ENCODE data around the gene DCTN3.

DCTN3 gene

GRCh38 chr9:34572628-34573027, 47.7 kb downstream of the DCTN3 start:
- peaks cover 48 to 96% of the 10 kb centered on the region in 2 experiments for H3K27me3 ChIP-seq (ENCODE audit: control insufficient read depth in 1 of 2, insufficient read depth in 1 of 2, low read length in 2 of 2)
- H3K18ac ChIP-seq (ENCODE audit: low read depth in 1 of 2, low read length in 2 of 2) = no peak overlapping the region
- H3K9ac ChIP-seq (ENCODE audit: low read length) = no peak overlapping the region
- H3K9me3 ChIP-seq (ENCODE audit: control insufficient read depth, low read length) = no peaks in the 10 kb centered on the region
- no peak overlapping the region for H3K4ac ChIP-seq (ENCODE audit: low read depth in 1 of 2, low read length in 2 of 2)
- H2BK5ac ChIP-seq (ENCODE audit: low read depth, low read length, poor library complexity, severe bottlenecking) = no peak overlapping the region
- no peak overlapping the region for H2BK12ac ChIP-seq (ENCODE audit: low read length in 2 of 2)
- no peak overlapping the region for H3K23ac ChIP-seq (ENCODE audit: low read length in 2 of 2)
- H3K27ac ChIP-seq (ENCODE audit: low read length, poor library complexity, severe bottlenecking) = no peak overlapping the region
- H3K14ac ChIP-seq (ENCODE audit: low read length in 2 of 2) = no peak overlapping the region
- H2AFZ ChIP-seq (ENCODE audit: low read depth, low read length) = no peak overlapping the region
- no peak overlapping the region for H2BK120ac ChIP-seq (ENCODE audit: low read depth, low read length)
- H4K91ac ChIP-seq (ENCODE audit: low read length) = no peak overlapping the region
- peaks cover 2% of the 10 kb centered on the region for H3K4me1 ChIP-seq (ENCODE audit: control insufficient read depth, insufficient read depth, low read depth, low read length)
- H3K4me3 ChIP-seq (ENCODE audit: insufficient read depth in 1 of 2, low read depth in 1 of 2, low read length in 2 of 2) = no peak overlapping the region
- 92% methylated on average over 6 of the region's 6 CpGs for WGBS
- no peak overlapping the region for H4K8ac ChIP-seq (ENCODE audit: low read length)
- no peak overlapping the region for H2AK5ac ChIP-seq (ENCODE audit: low read length, severe bottlenecking)
- H3K36me3 ChIP-seq (ENCODE audit: control insufficient read depth in 1 of 2, insufficient read depth in 2 of 2, low read depth in 1 of 2, low read length in 2 of 2) = no peaks in the 10 kb centered on the region
- no peaks in the 10 kb centered on the region for H3K79me1 ChIP-seq (replicated peaks; ENCODE audit: low read length, poor library complexity, severe bottlenecking)
- H2BK15ac ChIP-seq (ENCODE audit: low read depth, poor library complexity, severe bottlenecking) = no peak overlapping the region
- no peak for DNase-seq
- no peak overlapping the region for H3K4me2 ChIP-seq (ENCODE audit: low read length, poor library complexity, severe bottlenecking)

- Histone ChIP-seq H2AFZ (ENCODE audit: low read depth, low read length) (no peak overlapping the region), H2BK5ac (ENCODE audit: low read depth, low read length, poor library complexity, severe bottlenecking) (no peak overlapping the region), H2BK15ac (ENCODE audit: low read depth, poor library complexity, severe bottlenecking) (no peak overlapping the region), H2AK5ac (ENCODE audit: low read length, severe bottlenecking) (no peak overlapping the region), H3K27me3 (ENCODE audit: control insufficient read depth in 1 of 2, insufficient read depth in 1 of 2, low read length in 2 of 2) (peaks cover 49 to 96% of the 10 kb centered on the region in 2 experiments), H3K4me2 (ENCODE audit: low read length, poor library complexity, severe bottlenecking) (no peak overlapping the region), H4K91ac (ENCODE audit: low read length) (no peak overlapping the region), H3K4ac (ENCODE audit: low read depth in 1 of 2, low read length in 2 of 2) (no peak overlapping the region), H3K9me3 (ENCODE audit: control insufficient read depth, low read length) (no peaks in the 10 kb centered on the region), H2BK120ac (ENCODE audit: low read depth, low read length) (no peak overlapping the region), H3K14ac (ENCODE audit: low read length in 2 of 2) (no peak overlapping the region), H3K4me3 (ENCODE audit: insufficient read depth in 1 of 2, low read depth in 1 of 2, low read length in 2 of 2) (no peak overlapping the region), H3K79me1 (replicated peaks; ENCODE audit: low read length, poor library complexity, severe bottlenecking) (no peaks in the 10 kb centered on the region), H4K8ac (ENCODE audit: low read length) (no peak overlapping the region), H3K9ac (ENCODE audit: low read length) (no peak overlapping the region), H3K23ac (ENCODE audit: low read length in 2 of 2) (no peak overlapping the region), H2BK12ac (ENCODE audit: low read length in 2 of 2) (no peak overlapping the region), H3K18ac (ENCODE audit: low read depth in 1 of 2, low read length in 2 of 2) (no peak overlapping the region), H3K4me1 (ENCODE audit: control insufficient read depth, insufficient read depth, low read depth, low read length) (no peaks in the 10 kb centered on the region), H3K36me3 (ENCODE audit: control insufficient read depth in 1 of 2, insufficient read depth in 2 of 2, low read depth in 1 of 2, low read length in 2 of 2) (no peaks in the 10 kb centered on the region), H3K27ac (ENCODE audit: low read length, poor library complexity, severe bottlenecking) (no peak overlapping the region)
- no peak for DNase-seq
Measured at GRCh38 chr9:34572092-34572491, 48.2 kb downstream of the DCTN3 start.

GRCh38 chr9:34571481-34571810, 48.8 kb downstream of the DCTN3 start:
- no peak overlapping the region for H4K91ac ChIP-seq (ENCODE audit: low read length)
- H3K36me3 ChIP-seq (ENCODE audit: control insufficient read depth in 1 of 2, insufficient read depth in 2 of 2, low read depth in 1 of 2, low read length in 2 of 2) = no peaks in the 10 kb centered on the region
- no peak overlapping the region for H3K27ac ChIP-seq (ENCODE audit: low read length, poor library complexity, severe bottlenecking)
- no peak overlapping the region for H2BK15ac ChIP-seq (ENCODE audit: low read depth, poor library complexity, severe bottlenecking)
- H2BK120ac ChIP-seq (ENCODE audit: low read depth, low read length) = no peak overlapping the region
- no peak overlapping the region for H3K23ac ChIP-seq (ENCODE audit: low read length in 2 of 2)
- peaks cover 49 to 96% of the 10 kb centered on the region in 2 experiments for H3K27me3 ChIP-seq (ENCODE audit: control insufficient read depth in 1 of 2, insufficient read depth in 1 of 2, low read length in 2 of 2)
- 70% methylated on average over 7 of the region's 12 CpGs for WGBS
- H3K4me1 ChIP-seq (ENCODE audit: control insufficient read depth, insufficient read depth, low read depth, low read length) = no peaks in the 10 kb centered on the region
- H3K18ac ChIP-seq (ENCODE audit: low read depth in 1 of 2, low read length in 2 of 2) = no peak overlapping the region
- H2AFZ ChIP-seq (ENCODE audit: low read depth, low read length) = no peak overlapping the region
- peak overlapping the region in 1 of 2 experiments; percentile 75 for H3K14ac ChIP-seq (ENCODE audit: low read length in 2 of 2)
- no peak overlapping the region for H2AK5ac ChIP-seq (ENCODE audit: low read length, severe bottlenecking)
- no peak for DNase-seq
- no peaks in the 10 kb centered on the region for H3K9me3 ChIP-seq (ENCODE audit: control insufficient read depth, low read length)
- H3K4me3 ChIP-seq (ENCODE audit: insufficient read depth in 1 of 2, low read depth in 1 of 2, low read length in 2 of 2) = no peak overlapping the region
- H3K4me2 ChIP-seq (ENCODE audit: low read length, poor library complexity, severe bottlenecking) = no peak overlapping the region
- no peak overlapping the region for H4K8ac ChIP-seq (ENCODE audit: low read length)
- no peak overlapping the region for H2BK12ac ChIP-seq (ENCODE audit: low read length in 2 of 2)
- no peak overlapping the region for H2BK5ac ChIP-seq (ENCODE audit: low read depth, low read length, poor library complexity, severe bottlenecking)
- H3K79me1 ChIP-seq (replicated peaks; ENCODE audit: low read length, poor library complexity, severe bottlenecking) = no peaks in the 10 kb centered on the region
- no peak overlapping the region for H3K4ac ChIP-seq (ENCODE audit: low read depth in 1 of 2, low read length in 2 of 2)
- H3K9ac ChIP-seq (ENCODE audit: low read length) = no peak overlapping the region

GRCh38 chr9:34570809-34571480, 49.4 kb downstream of the DCTN3 start:
- Histone ChIP-seq H3K79me1 (replicated peaks; ENCODE audit: low read length, poor library complexity, severe bottlenecking) (no peaks in the 10 kb centered on the region), H3K4ac (ENCODE audit: low read depth in 1 of 2, low read length in 2 of 2) (no peak overlapping the region), H2BK15ac (ENCODE audit: low read depth, poor library complexity, severe bottlenecking) (no peak overlapping the region), H3K23ac (ENCODE audit: low read length in 2 of 2) (no peak overlapping the region), H3K14ac (ENCODE audit: low read length in 2 of 2) (peak overlapping the region in 1 of 2 experiments; percentile 75), H3K4me3 (ENCODE audit: insufficient read depth in 1 of 2, low read depth in 1 of 2, low read length in 2 of 2) (peak overlapping the region in 1 of 2 experiments; percentile 16), H3K18ac (ENCODE audit: low read depth in 1 of 2, low read length in 2 of 2) (no peak overlapping the region), H3K9ac (ENCODE audit: low read length) (peak overlapping the region; percentile 25), H2AK5ac (ENCODE audit: low read length, severe bottlenecking) (no peak overlapping the region), H2BK5ac (ENCODE audit: low read depth, low read length, poor library complexity, severe bottlenecking) (no peak overlapping the region), H2BK12ac (ENCODE audit: low read length in 2 of 2) (no peak overlapping the region), H3K4me2 (ENCODE audit: low read length, poor library complexity, severe bottlenecking) (no peak overlapping the region), H4K8ac (ENCODE audit: low read length) (no peak overlapping the region), H3K27ac (ENCODE audit: low read length, poor library complexity, severe bottlenecking) (no peak overlapping the region), H4K91ac (ENCODE audit: low read length) (no peak overlapping the region), H2BK120ac (ENCODE audit: low read depth, low read length) (no peak overlapping the region), H3K27me3 (ENCODE audit: control insufficient read depth in 1 of 2, insufficient read depth in 1 of 2, low read length in 2 of 2) (peaks cover 47 to 96% of the 10 kb centered on the region in 2 experiments), H2AFZ (ENCODE audit: low read depth, low read length) (no peak overlapping the region), H3K9me3 (ENCODE audit: control insufficient read depth, low read length) (no peaks in the 10 kb centered on the region), H3K36me3 (ENCODE audit: control insufficient read depth in 1 of 2, insufficient read depth in 2 of 2, low read depth in 1 of 2, low read length in 2 of 2) (no peaks in the 10 kb centered on the region), H3K4me1 (ENCODE audit: control insufficient read depth, insufficient read depth, low read depth, low read length) (no peaks in the 10 kb centered on the region)
- 69% methylated on average over 3 of the region's 7 CpGs for WGBS
- no peak for DNase-seq
